Left lung (tissue), 10 donors: ENCODE measurements around the gene LRSAM1. TPM values are rescaled to one million over a fixed set of nuclear protein-coding genes. Genes with fewer than 3 reads are reported as not detected.

Experiments
- ATAC-seq: fragments of 200-7000 bp; cut with Tn5 transposase; one replicate; pipeline ENCODE4 v1.9.1; 2020; ENCODE audit warnings: moderate library complexity
- DNase-seq, 4 donors: peaks; one replicate each; pipeline ENCODE4 v3.0.0-alpha.2; 2013 to 2020
- H3K27ac ChIP-seq, 2 donors: fragments of 200-600 bp; sonication (generic) in 1 of 2; one replicate each; pipeline versions ENCODE4 v1.5.0 to v1.8.0; 2020 to 2021
- H3K27me3 ChIP-seq, 2 donors: fragments of 200-600 bp; sonication (generic) in 1 of 2; one replicate each; pipeline versions ENCODE4 v1.5.0 to v1.8.0; 2020 to 2021
- H3K36me3 ChIP-seq, 2 donors: fragments of 200-600 bp; sonication (generic) in 1 of 2; one replicate each; pipeline versions ENCODE4 v1.5.0 to v1.8.0; 2020 to 2021
- H3K4me1 ChIP-seq, 2 donors: fragments of 200-600 bp; one replicate each; pipeline ENCODE4 v1.8.0; 2021
- H3K4me3 ChIP-seq, 2 donors: fragments of 200-600 bp; sonication (generic) in 1 of 2; one replicate each; pipeline versions ENCODE4 v1.5.0 to v1.8.0; 2020 to 2021; ENCODE audit warnings: mild to moderate bottlenecking in 1 of 2
- H3K9me3 ChIP-seq, 2 donors: fragments of 200-600 bp; sonication (generic) in 1 of 2; one replicate each; pipeline versions ENCODE4 v1.5.0 to v1.8.0; 2020 to 2021
- CTCF ChIP-seq, 2 donors: fragments of 200-600 bp; sonication (generic) in 1 of 2; IDR thresholded peaks; one replicate each; pipeline versions ENCODE4 v1.5.0 to v1.8.0; 2021; ENCODE audit warnings: antibody characterized with exemption in 2 of 2
- intact Hi-C, 2 donors: fragments of 100-400 bp; cut with DNase I; formaldehyde crosslinking; loops; one replicate each; pipeline versions ENCODE4 v1.11.2 to v1.14.2; 2022
- polyA plus RNA-seq, 6 donors: library from polyadenylated mRNA; unstranded; fragments of 120-200 nt; gene quantifications; one replicate each; pipeline ENCODE4 v1.2.1, GENCODE V29; 2013; ENCODE audit not compliant: insufficient read length in 6 of 6
- total RNA-seq, 2 donors: library from RNA; stranded (reverse); fragmentation: NEBNext Ultra II Directional; extraction: Animal tissue kit (Norgen Biotek cat#: 25700); gene quantifications; one replicate each; pipeline ENCODE4 v1.2.1, GENCODE V29; 2021
- donor health status: DM: no; HTN: yes; CAD: no.
- donor health status: DM: no; HTN: no; CAD: no.

The LRSAM1 gene
- total and polyA plus RNA-seq, 8 donors = 16.4 to 24.4 (median 19.4) TPM

DNA sequence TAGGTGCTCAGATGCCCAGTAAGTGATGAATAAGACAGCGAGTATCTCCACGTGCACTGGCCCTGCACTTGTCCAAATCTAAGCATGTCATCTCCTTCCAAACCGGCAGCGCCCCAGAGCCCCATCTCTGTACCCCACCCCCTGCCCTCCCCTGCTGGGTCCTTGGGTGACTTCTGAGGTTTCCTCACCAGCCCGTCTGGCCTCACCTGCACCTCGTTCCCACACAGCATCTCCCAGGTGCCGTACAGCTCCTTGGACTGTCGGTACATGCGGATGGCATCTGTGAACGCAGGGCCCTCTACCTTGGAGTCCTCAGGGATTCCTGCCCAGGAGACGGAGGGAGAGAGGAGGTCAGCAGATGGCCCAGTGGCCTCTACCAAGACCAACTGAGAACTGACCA is 66.3 kb downstream of the LRSAM1 start:
- no peak for TF ChIP-seq CTCF (IDR thresholded peaks at IDR 0.05)
- ATAC-seq = no peak
- intact Hi-C loops = loop anchor here in 1 of 2 donors (10.0 kb wide), 1 partner anchor 407 kb away; no protein-coding TSS in a partner anchor
- peak in 1 of 4 donors; percentile 50 for DNase-seq
- H3K9me3 ChIP-seq = no peaks in the 10 kb centered on the region
- peak overlapping the region in 1 of 2 donors; percentile 72 for H3K27ac ChIP-seq
- peaks cover 25 to 46% of the 10 kb centered on the region in 2 donors for H3K4me1 ChIP-seq
- no peak overlapping the region for H3K4me3 ChIP-seq
- H3K36me3 ChIP-seq = peaks cover 0 to 84% of the 10 kb centered on the region in 2 donors
- no peaks in the 10 kb centered on the region for H3K27me3 ChIP-seq

DNA sequence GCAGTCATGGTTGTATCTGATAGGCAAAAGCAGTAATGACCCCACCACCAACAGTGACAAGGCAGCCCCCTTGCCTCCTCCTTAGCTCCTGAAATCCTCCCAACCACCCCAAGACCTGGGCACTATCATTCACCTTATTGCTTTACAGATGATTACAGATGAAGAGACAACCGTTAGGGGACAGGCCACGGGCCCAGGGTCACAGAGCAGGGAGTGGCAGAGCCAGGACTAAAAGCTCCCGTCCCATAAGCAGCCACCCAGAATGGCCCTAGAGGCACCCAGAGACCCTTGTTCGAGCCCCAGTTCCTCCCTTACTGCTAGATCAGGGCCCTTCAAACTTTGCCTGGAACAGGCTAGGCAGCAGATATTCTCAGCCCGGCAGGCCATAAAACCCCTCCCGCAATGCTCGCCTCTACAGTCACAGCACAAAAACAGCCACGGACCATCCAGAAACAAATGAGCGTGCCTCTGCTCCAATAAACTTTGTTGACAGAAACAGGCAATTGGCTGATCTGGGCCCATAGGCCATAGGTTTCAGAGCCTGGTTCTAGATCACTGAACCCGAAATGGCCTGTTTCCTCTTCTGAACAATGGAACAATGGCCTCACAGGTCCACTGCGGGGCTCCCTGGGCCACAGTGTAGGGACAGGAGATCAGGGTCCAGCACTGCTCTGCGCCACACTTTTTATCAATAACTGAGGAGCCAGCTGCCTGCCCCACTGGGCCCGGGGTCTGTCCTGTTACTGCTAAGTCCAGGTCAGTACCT is 67.0 kb downstream of the LRSAM1 start:
- ATAC-seq (no peak), DNase-seq (peak in 1 of 4 donors; percentile 47)
- Histone ChIP-seq H3K36me3 (peaks cover 0 to 83% of the 10 kb centered on the region in 2 donors), H3K9me3 (peaks cover 0 to 2% of the 10 kb centered on the region in 2 donors), H3K4me3 (no peak overlapping the region), H3K27ac (peak overlapping the region; percentile 13 to 72), H3K4me1 (peaks cover 27 to 49% of the 10 kb centered on the region in 2 donors), H3K27me3 (no peaks in the 10 kb centered on the region)
- intact Hi-C loops = loop anchor here in 1 of 2 donors (10.0 kb wide), 1 partner anchor 407 kb away; no protein-coding TSS in a partner anchor
- TF ChIP-seq CTCF (IDR thresholded peaks at IDR 0.05) = no peak

- TF ChIP-seq CTCF (IDR thresholded peaks at IDR 0.05) = no peak
- intact Hi-C loops = loop anchor here (10.0 kb wide), 2 partner anchors 55 to 405 kb away; no protein-coding TSS in a partner anchor
- Histone ChIP-seq H3K9me3 (peaks cover 0 to 6% of the 10 kb centered on the region in 2 donors), H3K27me3 (no peaks in the 10 kb centered on the region), H3K4me3 (no peak overlapping the region), H3K27ac (peak overlapping the region; percentile 44 to 72), H3K36me3 (peaks cover 0 to 83% of the 10 kb centered on the region in 2 donors), H3K4me1 (peaks cover 27 to 49% of the 10 kb centered on the region in 2 donors)
- DNase-seq = peak in 2 of 4 donors; percentile 77 to 80
- peak; percentile 59 for ATAC-seq
Observed at GRCh38 chr9:127519301-127520166, 68.2 kb downstream of the LRSAM1 start.

GRCh38 chr9:127520941-127521918 is 69.9 kb downstream of the LRSAM1 start:
- DNase-seq = peak in 3 of 4 donors; percentile 68 to 80 (median 72)
- intact Hi-C loops = loop anchor here in 1 of 2 donors (10.0 kb wide), 1 partner anchor 54 kb away; no protein-coding TSS in a partner anchor

More at GRCh38 chr9:127520941-127521918, 69.9 kb downstream of the LRSAM1 start:
- peaks cover 0 to 14% of the 10 kb centered on the region in 2 donors for H3K9me3 ChIP-seq
- peak overlapping the region; percentile 80 to 85 for H3K27ac ChIP-seq
- H3K36me3 ChIP-seq = peaks cover 0 to 83% of the 10 kb centered on the region in 2 donors
- H3K4me3 ChIP-seq = no peak overlapping the region
- H3K27me3 ChIP-seq = no peaks in the 10 kb centered on the region
- H3K4me1 ChIP-seq = peaks cover 27 to 49% of the 10 kb centered on the region in 2 donors
- ATAC-seq = peak; percentile 12
- TF ChIP-seq CTCF (IDR thresholded peaks at IDR 0.05) = no peak
